ENCODE data around the gene RC3H2. TPM values are rescaled to one million over a fixed set of nuclear protein-coding genes. Genes with fewer than 3 reads are reported as not detected.

Gene RC3H2
- total and polyA plus RNA-seq, 11 donors: 11.7 to 52.2 (median 44.3) TPM

DNA sequence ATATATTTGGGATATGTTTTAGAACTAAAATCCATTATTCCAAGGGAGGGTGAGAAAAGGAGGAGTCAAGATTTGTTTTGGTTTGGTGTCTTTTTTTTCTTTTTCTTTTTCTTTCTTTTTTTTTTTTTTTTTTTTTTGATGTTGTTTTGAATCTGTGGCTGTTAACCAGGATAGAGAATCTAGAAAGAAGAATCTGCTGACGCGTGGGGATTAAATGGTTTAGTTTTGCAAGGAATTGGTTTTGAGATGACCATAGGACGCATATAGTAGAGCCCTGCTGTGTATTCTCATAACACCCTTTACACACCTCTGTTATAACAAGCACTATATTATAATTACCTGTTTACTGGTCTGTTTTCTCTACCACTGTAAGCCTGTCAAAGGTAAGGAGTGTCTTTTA is 45.1 kb upstream of the RC3H2 start:
- intact Hi-C loops (cut with DNase I): no loop called here
- DNase-seq: no peak
- peak in 1 of 4 donors; percentile 19 for ATAC-seq
- Histone ChIP-seq H3K27me3 (no peaks in the 10 kb centered on the region), H3K4me3 (no peak overlapping the region), H3K9me3 (no peaks in the 10 kb centered on the region), H3K27ac (no peak overlapping the region), H3K4me1 (peaks cover 0 to 65% (median 38%) of the 10 kb centered on the region in 12 donors), H3K36me3 (peaks cover 0 to 3% (median 0%) of the 10 kb centered on the region in 9 donors)
- 89 to 94% (median 90%) methylated on average over 3 of the region's 3 CpGs for WGBS, 4 donors
- TF ChIP-seq, protein P1, sequence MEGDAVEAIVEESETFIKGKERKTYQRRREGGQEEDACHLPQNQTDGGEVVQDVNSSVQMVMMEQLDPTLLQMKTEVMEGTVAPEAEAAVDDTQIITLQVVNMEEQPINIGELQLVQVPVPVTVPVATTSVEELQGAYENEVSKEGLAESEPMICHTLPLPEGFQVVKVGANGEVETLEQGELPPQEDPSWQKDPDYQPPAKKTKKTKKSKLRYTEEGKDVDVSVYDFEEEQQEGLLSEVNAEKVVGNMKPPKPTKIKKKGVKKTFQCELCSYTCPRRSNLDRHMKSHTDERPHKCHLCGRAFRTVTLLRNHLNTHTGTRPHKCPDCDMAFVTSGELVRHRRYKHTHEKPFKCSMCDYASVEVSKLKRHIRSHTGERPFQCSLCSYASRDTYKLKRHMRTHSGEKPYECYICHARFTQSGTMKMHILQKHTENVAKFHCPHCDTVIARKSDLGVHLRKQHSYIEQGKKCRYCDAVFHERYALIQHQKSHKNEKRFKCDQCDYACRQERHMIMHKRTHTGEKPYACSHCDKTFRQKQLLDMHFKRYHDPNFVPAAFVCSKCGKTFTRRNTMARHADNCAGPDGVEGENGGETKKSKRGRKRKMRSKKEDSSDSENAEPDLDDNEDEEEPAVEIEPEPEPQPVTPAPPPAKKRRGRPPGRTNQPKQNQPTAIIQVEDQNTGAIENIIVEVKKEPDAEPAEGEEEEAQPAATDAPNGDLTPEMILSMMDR (IDR thresholded peaks at IDR 0.05): no peak
- no peak for TF ChIP-seq POLR2A (IDR thresholded peaks at IDR 0.05)

DNA sequence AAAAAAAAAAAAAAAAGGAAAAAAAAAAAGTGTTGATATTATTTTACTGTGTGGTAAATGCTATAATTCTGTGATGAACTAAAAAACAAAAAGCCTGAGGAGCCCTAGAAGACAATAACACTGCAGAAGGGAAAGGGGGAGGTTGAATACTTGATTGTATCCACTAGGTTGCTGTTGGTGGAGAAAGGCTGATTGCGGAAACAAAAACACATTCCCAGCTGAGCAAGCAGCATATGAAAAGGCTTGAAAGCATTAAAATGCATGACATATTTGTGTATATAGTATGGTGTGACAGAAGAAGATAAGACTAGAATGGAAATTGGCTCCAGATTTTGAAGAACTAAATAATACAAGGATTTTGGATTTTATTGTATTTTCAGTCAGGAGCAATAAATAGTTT is 44.5 kb upstream of the RC3H2 start:
- TF ChIP-seq POLR2A (IDR thresholded peaks at IDR 0.05): no peak
- TF ChIP-seq, protein P1 (IDR thresholded peaks at IDR 0.05): no peak
- peaks cover 0 to 62% (median 38%) of the 10 kb centered on the region in 12 donors for H3K4me1 ChIP-seq
- no peak for ATAC-seq
- 89 to 99% (median 91%) methylated on average over 1 of the region's 1 CpG for WGBS, 4 donors
- H3K4me3 ChIP-seq: no peak overlapping the region
- H3K36me3 ChIP-seq: peaks cover 0 to 5% (median 0%) of the 10 kb centered on the region in 9 donors
- H3K27ac ChIP-seq: no peak overlapping the region
- no peaks in the 10 kb centered on the region for H3K9me3 ChIP-seq
- intact Hi-C loops (cut with DNase I): loop anchor here in 1 of 10 donors (5.0 kb wide), 1 partner anchor 37 kb away; the partner anchor contains the start of gene ZBTB6
- no peak for DNase-seq
- H3K27me3 ChIP-seq: no peaks in the 10 kb centered on the region

DNA sequence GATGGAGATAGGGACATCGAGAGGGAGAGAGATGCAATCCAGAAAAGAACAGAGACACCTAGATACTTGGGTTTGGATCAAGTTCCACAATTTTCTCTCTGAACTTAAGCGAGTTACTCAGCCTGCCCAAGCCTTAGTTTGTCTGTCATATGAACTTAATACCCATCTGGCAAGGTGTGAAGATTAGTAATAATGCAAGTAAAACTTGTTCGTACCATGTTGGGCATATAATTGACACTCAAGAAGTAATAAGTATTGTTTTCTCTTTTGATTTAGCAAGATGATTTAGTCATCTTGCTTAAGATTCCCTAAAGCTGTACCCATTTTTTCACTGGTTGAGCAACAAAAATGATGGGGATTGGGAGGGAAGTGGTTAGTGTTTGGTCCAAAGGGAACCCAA is 43.2 kb upstream of the RC3H2 start:
- H3K27ac ChIP-seq: peak overlapping the region in 4 of 12 donors; percentile 6 to 41 (median 30)
- 85 to 95% (median 93%) methylated on average over 3 of the region's 3 CpGs for WGBS, 4 donors

DNA sequence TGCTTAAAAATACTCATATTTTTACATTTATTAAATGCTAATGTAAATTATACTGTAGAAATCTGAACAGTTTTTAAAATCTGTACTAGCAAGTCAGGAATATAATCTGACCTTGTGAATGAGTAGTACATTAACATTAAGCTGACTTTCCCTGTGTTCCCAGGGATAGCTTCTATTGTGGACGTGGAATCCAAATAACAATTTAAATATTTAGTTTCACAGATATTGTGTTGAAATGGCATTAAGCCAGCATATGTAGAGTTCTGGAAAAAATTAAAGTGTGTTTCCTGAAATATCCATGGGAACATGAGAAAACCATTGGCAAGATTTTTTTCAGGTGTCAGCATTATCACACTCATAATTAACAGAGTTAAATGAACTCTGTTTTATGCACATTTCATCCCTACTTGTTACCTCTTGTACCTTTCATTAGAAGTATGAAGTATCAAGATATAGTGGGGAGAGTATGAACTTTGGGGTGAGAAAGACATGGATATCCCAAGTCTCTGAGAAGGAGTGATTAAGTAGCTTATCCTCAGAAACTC is 41.4 kb upstream of the RC3H2 start:
- H3K4me1 ChIP-seq: peaks cover 0 to 64% (median 43%) of the 10 kb centered on the region in 12 donors
- H3K9me3 ChIP-seq: no peaks in the 10 kb centered on the region
- 78 to 82% (median 79%) methylated on average over 1 of the region's 1 CpG for WGBS, 4 donors
- no peak for TF ChIP-seq POLR2A (IDR thresholded peaks at IDR 0.05)
- TF ChIP-seq, protein P1 (IDR thresholded peaks at IDR 0.05): no peak
- no peaks in the 10 kb centered on the region for H3K27me3 ChIP-seq
- intact Hi-C loops (cut with DNase I): loop anchor here in 1 of 10 donors (5.0 kb wide), 1 partner anchor 34 kb away; the partner anchor contains the start of gene ZBTB6
- no peak overlapping the region for H3K4me3 ChIP-seq
- H3K36me3 ChIP-seq: peaks cover 0 to 6% (median 0%) of the 10 kb centered on the region in 9 donors
- DNase-seq (no peak), ATAC-seq (no peak)
- H3K27ac ChIP-seq: no peak overlapping the region

More for the DNA sequence above, 43.2 kb upstream of the RC3H2 start:
- Histone ChIP-seq H3K4me3 (no peak overlapping the region), H3K4me1 (peaks cover 0 to 51% (median 29%) of the 10 kb centered on the region in 12 donors), H3K27me3 (no peaks in the 10 kb centered on the region), H3K9me3 (no peaks in the 10 kb centered on the region), H3K36me3 (peaks cover 0 to 6% (median 0%) of the 10 kb centered on the region in 9 donors)
- intact Hi-C loops (cut with DNase I): loop anchor here in 1 of 10 donors (5.0 kb wide), 1 partner anchor 36 kb away; the partner anchor contains the start of gene ZBTB6
- no peak for DNase-seq
- ATAC-seq: no peak
- TF ChIP-seq, protein P1 (IDR thresholded peaks at IDR 0.05): no peak
- TF ChIP-seq POLR2A (IDR thresholded peaks at IDR 0.05): no peak
